HG02571 (cell line): ENCODE results near the gene HP1BP3.
"Not testable (repeated sequence)": the region's sequence is repeated elsewhere in the genome, so short reads cannot be mapped to it uniquely, and the experiment has no call there.

Source experiments
- ATAC-seq: cut with Tn5 transposase; IDR thresholded peaks from one replicate; pipeline ENCODE4 v1.9.1; 2021; ENCODE audit warnings: mild to moderate bottlenecking, moderate library complexity; ENCODE audit not compliant: unreplicated experiment

HP1BP3 gene, protein sequence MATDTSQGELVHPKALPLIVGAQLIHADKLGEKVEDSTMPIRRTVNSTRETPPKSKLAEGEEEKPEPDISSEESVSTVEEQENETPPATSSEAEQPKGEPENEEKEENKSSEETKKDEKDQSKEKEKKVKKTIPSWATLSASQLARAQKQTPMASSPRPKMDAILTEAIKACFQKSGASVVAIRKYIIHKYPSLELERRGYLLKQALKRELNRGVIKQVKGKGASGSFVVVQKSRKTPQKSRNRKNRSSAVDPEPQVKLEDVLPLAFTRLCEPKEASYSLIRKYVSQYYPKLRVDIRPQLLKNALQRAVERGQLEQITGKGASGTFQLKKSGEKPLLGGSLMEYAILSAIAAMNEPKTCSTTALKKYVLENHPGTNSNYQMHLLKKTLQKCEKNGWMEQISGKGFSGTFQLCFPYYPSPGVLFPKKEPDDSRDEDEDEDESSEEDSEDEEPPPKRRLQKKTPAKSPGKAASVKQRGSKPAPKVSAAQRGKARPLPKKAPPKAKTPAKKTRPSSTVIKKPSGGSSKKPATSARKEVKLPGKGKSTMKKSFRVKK

DNA sequence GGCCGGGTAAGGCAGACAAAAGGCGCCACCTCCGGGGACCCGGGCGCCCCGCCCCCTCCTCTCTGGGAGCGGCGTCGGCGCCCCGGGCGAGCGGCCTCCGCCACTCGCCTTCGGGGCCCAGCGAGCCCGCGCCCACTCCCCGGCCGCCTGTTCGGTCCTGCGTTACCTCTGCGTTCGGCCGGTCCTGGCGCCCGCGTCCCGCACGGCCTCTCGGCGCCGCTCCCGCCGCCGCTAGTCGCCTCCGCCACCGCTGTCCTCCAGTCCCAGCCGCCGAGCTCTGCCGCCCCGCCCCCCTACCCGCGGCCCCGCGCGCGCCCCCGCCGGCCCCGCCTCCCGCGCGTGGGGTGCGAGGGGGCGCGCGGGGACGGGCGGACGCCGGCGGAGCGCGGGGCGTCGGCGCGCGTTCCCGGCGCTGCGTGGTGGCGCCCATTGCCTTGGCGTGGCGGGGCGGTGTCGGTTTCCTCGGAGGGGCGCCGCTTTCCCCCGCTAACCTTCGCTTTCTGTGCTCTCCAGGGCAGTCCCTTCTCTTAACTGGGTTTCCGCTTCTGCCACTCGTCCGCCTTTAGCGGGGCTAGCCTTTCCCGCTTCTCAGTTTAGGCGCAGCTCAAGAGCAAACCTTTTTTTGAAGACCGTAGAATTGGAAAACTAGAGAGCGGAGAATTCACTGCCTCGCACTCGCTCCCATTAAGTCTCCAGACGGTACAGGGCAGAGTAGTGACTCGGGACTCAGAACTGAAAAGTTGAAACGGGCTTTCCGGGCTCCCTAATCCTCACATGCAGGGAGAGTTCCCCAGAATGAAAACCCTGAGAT, at the start of gene HP1BP3:
TSS of gene HP1BP3 (minus strand) at position 279 of the 811 bp plus-strand sequence. CDS start 6,867 bp downstream, outside the sequence.
- ATAC-seq, result peak; percentile 49

- ATAC-seq, result no peak
Observed at GRCh38 chr1:20836230-20836629, 49.1 kb upstream of the HP1BP3 start.

DNA sequence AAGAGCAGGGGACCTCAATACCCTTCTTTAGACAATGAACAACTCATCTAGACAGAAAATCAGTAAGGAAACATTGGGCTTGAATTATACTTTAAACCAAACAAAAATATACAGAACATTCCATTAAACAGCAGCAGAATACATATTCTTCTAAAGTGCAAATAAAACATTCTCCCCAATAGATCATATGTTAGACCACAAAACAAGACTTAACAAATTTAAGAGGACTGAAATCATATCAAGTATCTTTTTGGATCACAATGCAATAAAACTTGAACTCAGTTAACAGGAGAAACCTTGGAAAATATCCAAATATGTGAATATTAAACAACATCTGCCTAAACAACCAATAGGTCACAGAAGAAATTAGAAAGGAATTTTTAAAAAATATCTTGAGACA, 47.7 kb upstream of the HP1BP3 start:
- ATAC-seq, result no peak

DNA sequence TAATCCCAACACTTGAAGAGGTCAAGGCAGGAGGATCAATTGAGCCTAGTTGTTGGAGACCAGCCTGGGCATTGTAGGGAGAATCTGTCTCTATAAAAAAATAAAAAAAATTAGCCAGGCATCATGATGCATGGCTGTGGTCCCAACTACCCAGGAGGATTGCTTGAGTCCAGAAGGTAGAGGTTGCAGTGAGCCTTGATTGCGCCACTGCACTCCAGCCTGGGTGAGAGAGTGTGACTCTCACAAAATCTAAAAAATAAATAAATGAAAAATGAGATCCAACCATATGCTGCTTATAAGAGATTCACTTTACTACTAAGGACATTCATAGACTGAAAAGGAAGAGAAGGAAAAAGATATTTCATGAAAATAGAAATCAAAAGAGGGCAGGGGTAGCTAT, 47.1 kb upstream of the HP1BP3 start:
- ATAC-seq, result no peak

GRCh38 chr1:20830378-20830777, 43.3 kb upstream of the HP1BP3 start:
- no peak for ATAC-seq

GRCh38 chr1:20829946-20830345, 42.8 kb upstream of the HP1BP3 start:
- no peak for ATAC-seq

DNA sequence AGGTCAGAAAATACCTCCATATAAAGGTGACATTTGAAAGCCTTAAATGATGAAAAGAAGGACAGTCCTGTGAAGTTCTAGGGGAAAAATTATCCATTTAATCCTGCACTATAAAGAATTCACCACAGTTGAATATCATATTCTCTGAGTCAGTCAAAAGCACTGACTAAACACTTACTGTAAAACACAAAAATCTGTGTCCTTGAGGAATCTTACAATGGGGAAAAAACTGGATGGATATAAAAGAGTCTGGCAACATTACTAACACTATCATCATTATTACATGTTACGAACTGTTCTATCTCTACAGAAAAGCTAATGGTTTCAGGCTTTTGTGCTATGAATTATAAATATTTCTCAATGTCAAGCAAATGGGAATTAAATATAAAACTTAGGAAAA, 42.4 kb upstream of the HP1BP3 start:
- no peak for ATAC-seq

DNA sequence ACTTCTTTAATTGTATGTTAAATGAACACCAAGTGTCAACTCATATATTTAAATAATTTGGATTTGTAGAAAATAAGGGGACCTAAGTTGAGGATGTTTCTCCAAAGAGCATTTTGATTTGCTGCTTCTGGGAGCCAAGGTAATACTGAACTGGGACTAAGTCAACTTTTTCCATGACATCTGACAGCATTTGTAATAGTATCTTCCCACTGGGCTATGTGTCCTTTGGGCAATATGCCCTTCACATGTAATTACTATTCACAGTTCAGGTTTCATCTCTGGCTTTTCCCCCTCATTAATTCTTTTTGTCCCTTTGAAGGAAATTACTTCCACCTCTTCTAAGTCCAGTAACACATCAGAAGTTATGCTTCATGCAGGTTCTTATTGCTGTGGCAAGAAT, 36.7 kb upstream of the HP1BP3 start:
- ATAC-seq, result no peak

GRCh38 chr1:20821466-20821865, 34.4 kb upstream of the HP1BP3 start:
- no peak for ATAC-seq

- no peak for ATAC-seq
Observed at GRCh38 chr1:20819818-20820217, 32.7 kb upstream of the HP1BP3 start.

- ATAC-seq, result no peak
Observed at GRCh38 chr1:20814534-20814871, 27.4 kb upstream of the HP1BP3 start.

- no peak for ATAC-seq
Observed at GRCh38 chr1:20811916-20812315, 24.8 kb upstream of the HP1BP3 start.

DNA sequence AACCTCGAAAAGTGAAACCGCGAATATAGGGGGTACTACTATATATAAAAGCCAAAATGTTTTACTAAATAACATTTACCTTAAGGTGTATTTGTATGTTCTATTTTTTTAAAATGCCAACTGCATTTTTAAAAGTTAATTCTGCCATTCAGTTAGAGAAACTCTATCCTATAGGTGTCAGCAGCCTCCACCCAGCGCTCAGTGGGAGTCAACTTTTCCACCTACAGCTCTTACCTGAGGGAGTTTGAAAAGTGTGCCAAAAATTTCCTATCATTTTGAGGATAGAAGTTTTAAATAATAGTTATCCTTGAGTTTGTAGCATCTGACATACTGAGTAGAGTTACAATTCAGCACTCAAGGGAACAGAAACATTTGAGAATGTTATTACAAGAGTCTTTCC, 6.1 kb upstream of the HP1BP3 start:
- no peak for ATAC-seq

DNA sequence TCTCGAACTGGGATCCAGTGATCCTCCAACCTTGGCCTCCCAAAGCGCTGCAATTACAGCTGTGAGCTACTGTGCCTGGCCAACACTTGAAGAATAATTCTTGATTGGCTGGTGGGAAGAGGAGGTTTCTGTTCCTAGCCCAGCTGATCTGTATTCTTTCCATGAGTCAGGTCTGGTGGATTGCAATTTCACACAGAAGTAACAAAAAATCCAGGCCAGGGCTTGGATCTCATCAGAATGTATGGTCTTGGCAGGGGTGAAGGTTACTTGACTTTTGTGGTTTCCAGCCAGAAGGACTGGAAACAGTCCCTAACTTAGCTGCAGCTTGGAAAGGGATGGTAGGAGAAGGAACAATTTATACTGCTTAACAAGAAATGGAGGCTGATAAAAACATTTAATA, 5.1 kb upstream of the HP1BP3 start:
- no peak for ATAC-seq

DNA sequence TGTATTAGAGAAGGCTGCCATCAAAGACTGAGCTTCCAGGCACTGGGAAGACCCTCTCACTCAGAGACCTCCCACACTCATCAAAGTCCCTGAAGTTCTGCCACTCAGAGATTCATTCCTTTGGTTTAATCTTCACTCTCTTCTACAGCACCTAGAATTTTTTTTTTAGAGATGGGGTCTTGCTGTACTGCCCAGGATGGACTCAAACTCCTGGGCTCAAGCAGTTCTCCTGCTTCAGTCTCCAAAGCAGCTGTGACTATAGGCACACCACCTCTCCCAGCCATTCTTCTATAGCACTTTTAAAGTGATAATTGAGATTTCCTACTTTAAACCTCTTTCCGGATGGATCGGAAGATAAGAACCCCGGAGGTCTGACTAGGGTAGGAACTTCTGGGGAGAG, 3.7 kb upstream of the HP1BP3 start:
- ATAC-seq, result no peak

DNA sequence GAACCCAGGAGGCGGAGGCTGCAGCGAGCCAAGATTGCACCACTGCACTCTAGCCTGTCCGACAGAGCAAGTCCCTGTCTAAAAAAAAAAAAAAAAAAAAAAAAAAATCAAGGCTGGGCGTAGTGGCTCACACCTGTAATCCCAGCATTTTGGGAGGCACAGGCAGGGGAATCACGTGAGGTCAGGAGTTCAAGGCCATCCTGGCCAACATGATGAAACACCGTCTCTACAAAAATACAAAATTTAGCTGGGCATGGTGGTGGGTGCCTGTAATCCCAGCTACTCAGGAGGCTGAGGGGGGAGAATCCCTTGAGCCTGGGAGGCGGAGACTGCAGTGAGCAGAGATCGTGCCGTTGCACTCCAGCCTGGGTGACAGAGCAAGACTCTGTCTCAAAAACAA, 2.5 kb upstream of the HP1BP3 start:
- not testable (repeated sequence) for ATAC-seq

DNA sequence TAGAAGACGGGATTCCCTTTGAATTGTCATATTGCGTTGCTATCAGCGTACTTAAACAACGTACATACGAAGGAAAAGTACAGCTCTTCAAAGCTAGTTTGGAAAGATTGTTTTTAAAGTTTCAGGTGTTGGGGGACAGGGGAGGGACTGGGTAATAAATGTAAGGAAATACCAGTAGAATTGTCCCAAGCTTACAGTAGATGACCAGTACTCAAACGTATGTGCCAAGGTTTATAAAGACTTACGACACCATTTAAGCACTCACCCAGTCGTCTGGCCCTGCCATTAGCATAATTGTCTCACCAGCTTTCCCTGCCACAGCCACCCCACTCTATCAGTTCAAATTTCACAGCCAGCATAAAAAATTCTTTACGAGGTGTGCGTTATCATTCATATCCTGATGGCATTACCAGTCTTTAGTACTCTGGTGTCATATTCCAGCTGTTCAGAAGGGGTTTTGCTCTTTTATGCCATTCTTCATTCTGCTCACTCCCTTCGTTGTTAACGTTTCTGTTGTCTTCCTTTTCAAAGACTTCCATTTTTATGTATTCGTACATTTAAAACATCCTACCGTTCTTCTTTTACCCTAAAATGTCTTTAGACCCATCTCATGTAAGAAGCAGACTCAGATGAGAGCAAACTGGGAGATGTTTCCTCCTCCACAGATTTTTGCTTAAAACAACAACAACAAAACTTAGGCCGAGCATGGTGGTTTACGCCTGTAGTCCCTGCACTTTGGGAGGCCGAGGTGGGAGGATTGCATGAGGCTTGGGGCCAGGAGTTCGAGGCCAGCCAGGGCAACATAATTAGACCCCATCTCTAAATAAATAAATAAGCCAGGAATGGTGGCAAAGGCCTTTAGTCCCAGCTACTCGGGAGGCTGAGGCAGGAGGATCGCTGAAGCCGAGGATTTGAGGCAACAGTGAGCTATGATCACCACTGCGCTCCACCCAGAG, 1.0 kb upstream of the HP1BP3 start:
- ATAC-seq, result no peak

- ATAC-seq, result peak; percentile 76
Observed at GRCh38 chr1:20786253-20787028, 666 bp downstream of the HP1BP3 start.

- peak; percentile 2 for ATAC-seq
Observed at GRCh38 chr1:20785907-20786252, 1.2 kb downstream of the HP1BP3 start.

- no peak for ATAC-seq
Observed at GRCh38 chr1:20775700-20776099, 11.4 kb downstream of the HP1BP3 start.
